MM.1S (cell line): ENCODE data around the gene ITSN1.

ENCODE experiments used
- CTCF ChIP-seq: fragments of 300-600 bp; sonication (generic); IDR thresholded peaks from 2 replicates; pipeline ENCODE4 v1.5.1; 2016; ENCODE audit warnings: antibody characterized with exemption, low read length, mixed read lengths
- EZH2 ChIP-seq: fragments of 300-600 bp; sonication (generic); optimal IDR thresholded peaks from 2 replicates; pipeline ENCODE3; 2017; ENCODE audit warnings: low read depth, mild to moderate bottlenecking, antibody characterized with exemption, low read length, mixed read lengths

DNA sequence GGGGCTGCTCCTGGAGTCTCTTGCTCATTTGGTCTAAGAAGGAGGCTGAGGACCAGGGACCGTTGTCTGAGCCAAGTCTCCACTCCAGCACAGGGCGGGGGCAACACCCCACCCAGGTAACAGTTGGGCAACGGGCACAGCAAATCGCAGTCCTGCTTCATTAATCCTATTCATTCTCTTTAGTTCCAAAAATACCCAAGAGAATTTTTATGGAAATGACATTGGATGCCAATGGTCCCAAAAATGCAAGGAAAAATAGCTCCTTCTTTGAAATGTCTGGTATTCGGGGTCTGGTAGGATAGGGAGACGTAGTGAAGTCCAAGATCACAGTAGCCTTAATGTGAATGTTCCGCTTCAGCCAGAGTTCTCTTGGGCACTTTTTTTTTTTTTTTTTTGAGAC is 199.3 kb downstream of the ITSN1 start:
- TF ChIP-seq CTCF: no peak
- no peak for TF ChIP-seq EZH2
